Trophoblast cell (in vitro differentiated cells and primary cell): Measurements from ENCODE around the gene NEK5.
"Not testable (repeated sequence)": the region's sequence is repeated elsewhere in the genome, so short reads cannot be mapped to it uniquely, and the experiment has no call there.

Experiments used
- DNase-seq, 2 donors: peaks; one replicate each; pipeline ENCODE4 v3.0.0-alpha.2; 2016
- H2AFZ ChIP-seq: 2 replicates; pipeline ENCODE4 v1.6.1; 2013; ENCODE audit warnings: low read length, moderate library complexity, mild to moderate bottlenecking; ENCODE audit not compliant: insufficient read depth, poor library complexity
- H2AK5ac ChIP-seq: 2 replicates; pipeline ENCODE4 v1.6.1; 2013; ENCODE audit warnings: mild to moderate bottlenecking, low read length
- H2BK120ac ChIP-seq: 2 replicates; pipeline ENCODE4 v1.6.1; 2013; ENCODE audit warnings: low read length, mild to moderate bottlenecking, moderate library complexity; ENCODE audit not compliant: insufficient read depth, poor library complexity
- H2BK12ac ChIP-seq: 2 replicates; pipeline ENCODE4 v1.6.1; 2013; ENCODE audit warnings: mild to moderate bottlenecking, low read length, moderate library complexity
- H2BK5ac ChIP-seq: 2 replicates; pipeline ENCODE4 v1.6.1; 2013; ENCODE audit warnings: low read length, low read depth, moderate library complexity, mild to moderate bottlenecking; ENCODE audit not compliant: poor library complexity
- H3K14ac ChIP-seq: 2 replicates; pipeline ENCODE4 v1.6.1; 2013; ENCODE audit warnings: mild to moderate bottlenecking, low read length
- H3K18ac ChIP-seq: 2 replicates; pipeline ENCODE4 v1.6.1; 2013; ENCODE audit warnings: mild to moderate bottlenecking, low read length
- H3K23ac ChIP-seq: 2 replicates; pipeline ENCODE4 v1.6.1; 2013; ENCODE audit warnings: low read length
- H3K27ac ChIP-seq: 2 replicates; pipeline ENCODE4 v1.5.1; 2013; ENCODE audit warnings: low read depth, mild to moderate bottlenecking, inconsistent platforms, low read length, moderate library complexity
- H3K27me3 ChIP-seq: 2 replicates; pipeline ENCODE4 v1.6.1; 2013; ENCODE audit warnings: inconsistent platforms, mild to moderate bottlenecking, low read length, moderate library complexity; ENCODE audit not compliant: insufficient read depth
- H3K36me3 ChIP-seq, 2 experiments: 1 replicate in 1 of 2; 2 replicates in 1 of 2; pipeline ENCODE4 v1.6.1; 2013; ENCODE audit warnings: low read length in 2 of 2, mild to moderate bottlenecking in 2 of 2, moderate library complexity in 1 of 2; ENCODE audit not compliant: insufficient read depth in 2 of 2, control insufficient read depth in 1 of 2
- H3K4ac ChIP-seq: 2 replicates; pipeline ENCODE4 v1.6.1; 2013; ENCODE audit warnings: low read depth, mild to moderate bottlenecking, low read length, moderate library complexity
- H3K4me1 ChIP-seq, 2 experiments: 1 replicate in 1 of 2; 2 replicates in 1 of 2; pipeline ENCODE4 v1.6.1; 2013; ENCODE audit warnings: low read length in 2 of 2, mild to moderate bottlenecking in 2 of 2, moderate library complexity in 1 of 2; ENCODE audit not compliant: insufficient read depth in 2 of 2, control insufficient read depth in 1 of 2
- H3K4me2 ChIP-seq: 2 replicates; pipeline ENCODE4 v1.6.1; 2013; ENCODE audit warnings: inconsistent platforms, mild to moderate bottlenecking, low read length, moderate library complexity
- H3K4me3 ChIP-seq: 2 replicates; pipeline ENCODE4 v1.5.1; 2013; ENCODE audit warnings: mild to moderate bottlenecking, low read depth, low read length, inconsistent platforms
- H3K79me1 ChIP-seq: one replicate; pipeline ENCODE4 v1.6.1; 2013; ENCODE audit warnings: low read length
- H3K79me2 ChIP-seq: 2 replicates; pipeline ENCODE4 v1.6.1; 2013; ENCODE audit warnings: low read length, mild to moderate bottlenecking; ENCODE audit not compliant: control insufficient read depth, insufficient read depth, poor library complexity
- H3K9ac ChIP-seq: 2 replicates; pipeline ENCODE4 v1.6.1; 2013; ENCODE audit warnings: mild to moderate bottlenecking, low read length
- H3K9me3 ChIP-seq: 2 replicates; pipeline ENCODE4 v1.6.1; 2013; ENCODE audit warnings: low read depth, mild to moderate bottlenecking, control low read depth, inconsistent platforms, low read length; ENCODE audit not compliant: insufficient read depth
- H4K12ac ChIP-seq: 2 replicates; pipeline ENCODE4 v1.6.1; 2013; ENCODE audit warnings: low read depth, mild to moderate bottlenecking, low read length, moderate library complexity
- H4K8ac ChIP-seq: 2 replicates; pipeline ENCODE4 v1.6.1; 2013; ENCODE audit warnings: low read depth, mild to moderate bottlenecking, low read length, moderate library complexity
- H4K91ac ChIP-seq: one replicate; pipeline ENCODE4 v1.6.1; 2013; ENCODE audit warnings: low read depth, mild to moderate bottlenecking, low read length, moderate library complexity
- WGBS: extraction: QIAGEN DNeasy Blood & Tissue Kit; methylation state at CpG from one replicate; pipeline ENCODE4 v1.1.7; 2013; ENCODE audit warnings: missing lambda C conversion rate; ENCODE audit not compliant: insufficient read length, insufficient coverage; ENCODE audit errors: extremely low coverage; 5-methylcytosine and 5-hydroxymethylcytosine counted together

NEK5 gene

GRCh38 chr13:52103386-52103785 lies 25.5 kb downstream of the NEK5 start:
- DNase-seq: peak; percentile 51 to 80
- H2BK12ac ChIP-seq: no peak overlapping the region
- H3K27ac ChIP-seq: no peak overlapping the region
- no peaks in the 10 kb centered on the region for H3K27me3 ChIP-seq
- no peak overlapping the region for H3K23ac ChIP-seq
- H3K4ac ChIP-seq: no peak overlapping the region
- H2AK5ac ChIP-seq: no peak overlapping the region
- H4K12ac ChIP-seq: no peak overlapping the region
- no peak overlapping the region for H2BK5ac ChIP-seq
- no peak overlapping the region for H3K4me3 ChIP-seq
- H3K18ac ChIP-seq: no peak overlapping the region
- H3K79me1 ChIP-seq: no peaks in the 10 kb centered on the region
- no peak overlapping the region for H3K9ac ChIP-seq
- H3K4me2 ChIP-seq: no peak overlapping the region
- H3K14ac ChIP-seq: no peak overlapping the region
- no peak overlapping the region for H4K8ac ChIP-seq
- H3K4me1 ChIP-seq: peaks cover 0 to 3% of the 10 kb centered on the region in 2 experiments
- H2BK120ac ChIP-seq: no peak overlapping the region
- WGBS: no CpG with 5 or more reads among the region's 5 CpGs
- H3K79me2 ChIP-seq: no peaks in the 10 kb centered on the region
- no peaks in the 10 kb centered on the region for H3K36me3 ChIP-seq
- no peak overlapping the region for H2AFZ ChIP-seq
- no peaks in the 10 kb centered on the region for H3K9me3 ChIP-seq
- H4K91ac ChIP-seq: no peak overlapping the region

GRCh38 chr13:52102423-52102822 lies 26.4 kb downstream of the NEK5 start:
- not testable (repeated sequence) for H3K23ac ChIP-seq, H3K4me3 ChIP-seq, H3K9me3 ChIP-seq, H4K12ac ChIP-seq, H4K91ac ChIP-seq, H3K27ac ChIP-seq, H3K27me3 ChIP-seq, H3K36me3 ChIP-seq, H3K4me2 ChIP-seq, H3K9ac ChIP-seq, H2AK5ac ChIP-seq, DNase-seq, H3K4me1 ChIP-seq, H3K14ac ChIP-seq, H3K18ac ChIP-seq, H2BK12ac ChIP-seq, H3K4ac ChIP-seq, H3K79me2 ChIP-seq, H2BK120ac ChIP-seq, H2AFZ ChIP-seq, H3K79me1 ChIP-seq, H4K8ac ChIP-seq, H2BK5ac ChIP-seq
- no CpG with 5 or more reads among the region's 3 CpGs for WGBS

DNA sequence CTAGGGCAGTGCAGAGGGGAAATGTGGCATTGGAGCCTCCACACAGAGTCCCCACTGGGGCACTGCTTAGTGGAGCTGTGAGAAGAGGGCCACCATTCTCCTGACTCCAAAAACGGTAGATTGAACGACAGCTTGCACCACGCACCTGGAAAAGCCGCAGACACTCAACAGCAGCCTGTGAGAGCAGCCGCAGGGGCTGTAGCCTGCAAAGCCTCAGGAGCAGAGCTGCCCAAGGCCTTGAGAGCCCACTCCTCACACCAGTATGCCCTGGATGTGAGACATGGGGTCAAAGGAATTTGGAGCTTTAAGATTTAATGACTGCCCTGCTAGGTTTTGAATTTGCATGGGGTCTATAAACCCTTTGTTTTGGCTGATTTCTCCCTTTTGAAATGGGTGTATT lies 31.7 kb downstream of the NEK5 start:
- Histone ChIP-seq H3K4me3 (no peak overlapping the region), H4K91ac (no peak overlapping the region), H3K4me1 (no peaks in the 10 kb centered on the region), H3K4ac (no peak overlapping the region), H3K4me2 (no peak overlapping the region), H3K18ac (no peak overlapping the region), H2AFZ (no peak overlapping the region), H3K27me3 (no peaks in the 10 kb centered on the region), H3K14ac (no peak overlapping the region), H3K79me2 (no peaks in the 10 kb centered on the region), H4K8ac (no peak overlapping the region), H3K9ac (no peak overlapping the region), H3K27ac (no peak overlapping the region), H2BK5ac (no peak overlapping the region), H2BK12ac (no peak overlapping the region), H3K23ac (no peak overlapping the region), H3K79me1 (no peaks in the 10 kb centered on the region), H3K9me3 (no peaks in the 10 kb centered on the region), H2AK5ac (no peak overlapping the region), H2BK120ac (no peak overlapping the region), H4K12ac (no peak overlapping the region), H3K36me3 (no peaks in the 10 kb centered on the region)
- no peak for DNase-seq
- no CpG with 5 or more reads among the region's 5 CpGs for WGBS

DNA sequence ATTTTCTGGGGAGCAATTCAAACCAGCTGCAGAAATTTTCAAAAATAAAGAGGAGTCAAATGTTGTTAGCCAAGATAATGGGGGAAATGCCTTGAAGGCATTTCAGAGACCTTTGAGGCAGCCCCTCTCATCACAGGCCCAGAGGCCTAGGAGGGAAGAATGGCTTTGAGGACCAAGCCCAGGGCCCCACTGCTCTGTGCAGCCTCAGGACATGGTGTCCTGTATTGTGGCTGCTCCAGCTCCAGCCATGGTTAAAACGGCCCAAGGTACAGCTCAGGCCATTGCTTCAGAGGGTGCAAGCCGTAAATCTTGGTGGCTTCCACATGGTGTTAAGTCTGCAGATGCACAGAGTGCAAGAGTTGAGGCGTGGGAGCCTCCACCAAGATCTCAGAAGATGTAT lies 32.1 kb downstream of the NEK5 start:
- Histone ChIP-seq H3K4ac (no peak overlapping the region), H2AK5ac (no peak overlapping the region), H4K12ac (no peak overlapping the region), H3K18ac (no peak overlapping the region), H2BK12ac (no peak overlapping the region), H4K91ac (no peak overlapping the region), H2BK120ac (no peak overlapping the region), H3K4me3 (no peak overlapping the region), H3K9me3 (no peaks in the 10 kb centered on the region), H3K27ac (no peak overlapping the region), H3K23ac (no peak overlapping the region), H3K27me3 (no peaks in the 10 kb centered on the region), H3K14ac (no peak overlapping the region), H4K8ac (no peak overlapping the region), H2BK5ac (no peak overlapping the region), H3K79me2 (no peaks in the 10 kb centered on the region), H3K79me1 (no peaks in the 10 kb centered on the region), H3K4me1 (no peaks in the 10 kb centered on the region), H3K9ac (no peak overlapping the region), H3K36me3 (no peaks in the 10 kb centered on the region), H2AFZ (no peak overlapping the region), H3K4me2 (no peak overlapping the region)
- DNase-seq: no peak
- no CpG with 5 or more reads among the region's 3 CpGs for WGBS
